Progenitor cell of endocrine pancreas (in vitro differentiated cells): Measurements from ENCODE around the gene RGS7. TPM values are rescaled to one million over a fixed set of nuclear protein-coding genes. Genes with fewer than 3 reads are reported as not detected.
A peak's percentile ranks its signal among the peaks of the same experiment; 100 is the strongest.
"Not testable (repeated sequence)": the region's sequence is repeated elsewhere in the genome, so short reads cannot be mapped to it uniquely, and the experiment has no call there.

Source experiments
- DNase-seq: peaks from one replicate; pipeline ENCODE4 v3.0.0; 2021; ENCODE audit warnings: low spot score; ENCODE audit not compliant: unreplicated experiment
- H3K27ac Mint-ChIP-seq: 2 replicates; pipeline ENCODE4 v1.8.0; 2021; ENCODE audit warnings: mild to moderate bottlenecking, moderate library complexity, mixed read lengths
- H3K27me3 Mint-ChIP-seq: 2 replicates; pipeline ENCODE4 v1.8.0; 2021; ENCODE audit warnings: mixed read lengths
- H3K36me3 Mint-ChIP-seq: 2 replicates; pipeline ENCODE4 v1.8.0; 2022; ENCODE audit warnings: mixed read lengths; ENCODE audit not compliant: insufficient read depth
- H3K4me1 Mint-ChIP-seq: 2 replicates; pipeline ENCODE4 v1.8.0; 2021; ENCODE audit warnings: low read depth, mixed read lengths
- H3K4me3 Mint-ChIP-seq: 2 replicates; pipeline ENCODE4 v1.8.0; 2021; ENCODE audit warnings: low read depth, mild to moderate bottlenecking, moderate library complexity, mixed read lengths
- H3K9me3 Mint-ChIP-seq: 2 replicates; pipeline ENCODE4 v1.8.0; 2021; ENCODE audit warnings: low read depth, mixed read lengths
- total RNA-seq: library from RNA; stranded (reverse); gene quantifications from 2 replicates; pipeline ENCODE4 v1.2.1, GENCODE V29; 2021
- TF ChIP-seq, protein P1 (sequence below): fragments of 200-600 bp; sonication (generic); IDR thresholded peaks from one replicate; pipeline ENCODE4 v1.5.0; 2021; ENCODE audit warnings: antibody characterized with exemption, mild to moderate bottlenecking; ENCODE audit not compliant: unreplicated experiment

Gene RGS7
- total RNA-seq, 1 donor from 2014 or later = 2.4 TPM

DNA sequence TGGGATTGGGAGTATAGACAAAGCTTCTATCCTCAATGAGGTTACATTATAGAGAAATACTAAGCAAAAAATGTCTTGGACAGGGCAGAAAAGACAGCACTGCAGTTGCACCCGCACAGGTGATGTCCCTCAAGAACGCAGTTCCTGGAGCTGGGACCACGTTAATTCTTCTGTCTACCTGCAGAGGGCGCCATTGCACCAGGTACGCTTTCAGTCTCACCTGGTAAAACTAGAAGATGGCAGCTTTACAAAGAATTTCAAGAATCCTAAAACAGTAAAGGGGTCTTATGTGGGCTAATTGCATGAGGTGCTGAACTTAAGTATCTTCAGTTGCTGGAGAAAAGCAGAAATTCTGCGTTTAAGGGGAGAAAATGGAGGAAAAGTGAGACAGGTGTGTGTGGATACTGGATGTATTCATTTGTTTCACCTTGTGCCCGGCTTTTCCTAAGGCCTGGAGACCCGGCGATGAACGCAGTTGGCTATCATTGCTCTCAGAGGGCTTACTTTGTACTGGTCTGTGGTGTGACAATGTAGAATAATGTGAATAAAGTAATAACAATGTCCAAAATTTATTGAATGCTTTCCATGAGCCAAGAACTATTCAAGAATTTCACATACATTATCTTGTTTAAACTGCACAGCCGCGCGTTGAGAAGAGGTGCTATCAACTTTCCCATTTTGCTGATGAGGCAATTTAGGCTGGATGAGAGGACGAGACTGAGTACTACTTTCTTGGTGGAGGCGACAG lies 468.8 kb downstream of the RGS7 start:
- peak; percentile 62 for DNase-seq
- no peak overlapping the region for H3K27ac Mint-ChIP-seq
- no peaks in the 10 kb centered on the region for H3K36me3 Mint-ChIP-seq

GRCh38 chr1:240883490-240883889 lies 473.5 kb downstream of the RGS7 start:
- no peak overlapping the region for H3K4me3 Mint-ChIP-seq
- no peaks in the 10 kb centered on the region for H3K27me3 Mint-ChIP-seq
- no peak for DNase-seq
- H3K9me3 Mint-ChIP-seq = no peaks in the 10 kb centered on the region
- no peaks in the 10 kb centered on the region for H3K36me3 Mint-ChIP-seq
- no peaks in the 10 kb centered on the region for H3K4me1 Mint-ChIP-seq
- no peak overlapping the region for H3K27ac Mint-ChIP-seq
- TF ChIP-seq, protein P1, sequence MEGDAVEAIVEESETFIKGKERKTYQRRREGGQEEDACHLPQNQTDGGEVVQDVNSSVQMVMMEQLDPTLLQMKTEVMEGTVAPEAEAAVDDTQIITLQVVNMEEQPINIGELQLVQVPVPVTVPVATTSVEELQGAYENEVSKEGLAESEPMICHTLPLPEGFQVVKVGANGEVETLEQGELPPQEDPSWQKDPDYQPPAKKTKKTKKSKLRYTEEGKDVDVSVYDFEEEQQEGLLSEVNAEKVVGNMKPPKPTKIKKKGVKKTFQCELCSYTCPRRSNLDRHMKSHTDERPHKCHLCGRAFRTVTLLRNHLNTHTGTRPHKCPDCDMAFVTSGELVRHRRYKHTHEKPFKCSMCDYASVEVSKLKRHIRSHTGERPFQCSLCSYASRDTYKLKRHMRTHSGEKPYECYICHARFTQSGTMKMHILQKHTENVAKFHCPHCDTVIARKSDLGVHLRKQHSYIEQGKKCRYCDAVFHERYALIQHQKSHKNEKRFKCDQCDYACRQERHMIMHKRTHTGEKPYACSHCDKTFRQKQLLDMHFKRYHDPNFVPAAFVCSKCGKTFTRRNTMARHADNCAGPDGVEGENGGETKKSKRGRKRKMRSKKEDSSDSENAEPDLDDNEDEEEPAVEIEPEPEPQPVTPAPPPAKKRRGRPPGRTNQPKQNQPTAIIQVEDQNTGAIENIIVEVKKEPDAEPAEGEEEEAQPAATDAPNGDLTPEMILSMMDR = no peak

More for the DNA sequence above, 468.8 kb downstream of the RGS7 start:
- Mint-ChIP-seq H3K27me3 (no peaks in the 10 kb centered on the region), H3K9me3 (no peaks in the 10 kb centered on the region), H3K4me1 (no peaks in the 10 kb centered on the region), H3K4me3 (no peak overlapping the region)
- TF ChIP-seq, protein P1 = peak; percentile 99

GRCh38 chr1:240882656-240883308 lies 474.2 kb downstream of the RGS7 start:
- H3K9me3 Mint-ChIP-seq, H3K4me1 Mint-ChIP-seq, H3K4me3 Mint-ChIP-seq: not testable (repeated sequence)

DNA sequence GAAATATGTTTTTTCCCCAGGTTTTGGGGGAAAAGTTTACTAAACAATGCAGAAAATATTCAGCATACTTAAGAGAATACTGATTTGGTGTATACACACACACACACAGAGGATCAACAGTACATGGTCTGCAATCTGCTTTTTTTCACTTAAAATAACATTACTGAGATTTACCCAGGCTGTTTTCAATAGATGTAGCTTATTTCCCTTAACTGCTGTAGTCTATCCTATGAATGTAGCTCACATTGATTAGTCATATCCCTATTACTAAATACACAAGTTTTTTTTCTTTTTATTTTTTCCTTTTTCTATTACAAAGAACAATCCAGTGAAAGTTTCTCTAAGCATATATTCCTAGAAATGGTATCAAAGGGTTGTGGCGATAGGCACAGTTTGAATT lies 478.4 kb downstream of the RGS7 start:
- no peak for DNase-seq
- Mint-ChIP-seq H3K4me1 (no peaks in the 10 kb centered on the region), H3K36me3 (no peaks in the 10 kb centered on the region), H3K9me3 (peaks cover 7% of the 10 kb centered on the region), H3K27ac (no peak overlapping the region), H3K27me3 (no peaks in the 10 kb centered on the region), H3K4me3 (no peak overlapping the region)
- TF ChIP-seq, protein P1 = no peak

More at GRCh38 chr1:240882656-240883308, 474.2 kb downstream of the RGS7 start:
- not testable (repeated sequence) for H3K27ac Mint-ChIP-seq, DNase-seq, H3K27me3 Mint-ChIP-seq, H3K36me3 Mint-ChIP-seq

GRCh38 chr1:240877605-240878004 lies 479.4 kb downstream of the RGS7 start:
- Mint-ChIP-seq H3K27ac (no peak overlapping the region), H3K4me1 (no peaks in the 10 kb centered on the region), H3K4me3 (no peak overlapping the region), H3K36me3 (no peaks in the 10 kb centered on the region), H3K9me3 (peaks cover 7% of the 10 kb centered on the region), H3K27me3 (no peaks in the 10 kb centered on the region)
- DNase-seq = no peak
- TF ChIP-seq, protein P1 = no peak
